Smooth muscle cell (in vitro differentiated cells): ENCODE measurements around the gene NEFH. TPM values are rescaled to one million over a fixed set of nuclear protein-coding genes. Genes with fewer than 3 reads are reported as not detected.

Experiments used
- DNase-seq: peaks from one replicate; lab custom pipeline; 2025; ENCODE audit not compliant: unreplicated experiment; lab: John Stamatoyannopoulos, UW
- H2AFZ ChIP-seq: fragments of 200-600 bp; sonication (generic); 2 replicates; pipeline ENCODE4 v1.6.0; 2016; ENCODE audit warnings: antibody characterized with exemption, low read depth, mild to moderate bottlenecking
- H3F3A ChIP-seq: fragments of 200-600 bp; sonication (generic); 2 replicates; pipeline ENCODE4 v1.6.0; 2017; ENCODE audit warnings: antibody characterized with exemption, low read depth
- H3K27ac ChIP-seq: fragments of 200-600 bp; sonication (generic); 2 replicates; pipeline ENCODE4 v1.5.1; 2016; ENCODE audit warnings: low read depth, mild to moderate bottlenecking
- H3K27me3 ChIP-seq: fragments of 200-600 bp; sonication (generic); 2 replicates; pipeline ENCODE4 v1.6.1; 2016; ENCODE audit warnings: low read depth, mild to moderate bottlenecking
- H3K36me3 ChIP-seq: fragments of 200-600 bp; sonication (generic); 2 replicates; pipeline ENCODE4 v1.5.1; 2016; ENCODE audit warnings: low read depth
- H3K4me1 ChIP-seq: fragments of 200-600 bp; sonication (generic); 2 replicates; pipeline ENCODE4 v1.5.1; 2016; ENCODE audit warnings: low read depth
- H3K4me2 ChIP-seq: fragments of 200-600 bp; sonication (generic); 2 replicates; pipeline ENCODE4 v1.6.0; 2016; ENCODE audit warnings: mild to moderate bottlenecking
- H3K4me3 ChIP-seq: fragments of 200-600 bp; sonication (generic); 2 replicates; pipeline ENCODE4 v1.5.1; 2016; ENCODE audit warnings: mild to moderate bottlenecking
- H3K79me2 ChIP-seq: fragments of 200-600 bp; sonication (generic); 2 replicates; pipeline ENCODE4 v1.6.0; 2016; ENCODE audit warnings: low read depth, mild to moderate bottlenecking
- H3K9ac ChIP-seq: fragments of 200-600 bp; sonication (generic); 2 replicates; pipeline ENCODE4 v1.6.0; 2016; ENCODE audit warnings: low read depth
- H3K9me3 ChIP-seq: fragments of 200-600 bp; sonication (generic); replicated peaks from 2 replicates; pipeline ENCODE4 v1.5.1; 2016; ENCODE audit warnings: low read depth
- H4K20me1 ChIP-seq: fragments of 200-600 bp; sonication (generic); 2 replicates; pipeline ENCODE4 v1.6.0; 2016; ENCODE audit warnings: low read depth
- CTCF ChIP-seq: fragments of 200-600 bp; sonication (generic); IDR thresholded peaks from 2 replicates; pipeline ENCODE4 v1.5.1; 2017; ENCODE audit warnings: borderline replicate concordance, mild to moderate bottlenecking, antibody characterized with exemption; ENCODE audit not compliant: insufficient read depth, poor library complexity, severe bottlenecking
- WGBS: methylation state at CpG from one replicate; pipeline ENCODE4 v1.1.7; 2016; ENCODE audit warnings: low lambda C conversion rate; 5-methylcytosine and 5-hydroxymethylcytosine counted together
- polyA plus RNA-seq: library from polyadenylated mRNA; unstranded; fragments of >200 nt; fragmentation: Nextera tagmentation; extraction: Ambion mirVana; gene quantifications from 2 replicates; pipeline ENCODE4 v1.2.1, GENCODE V29; 2016
- total RNA-seq: library from RNA; depleted of rRNA; stranded (reverse); fragments of >200 nt; gene quantifications from 2 replicates; pipeline ENCODE4 v1.2.3, GENCODE V29; 2014

Gene NEFH
- total and polyA plus RNA-seq, 2 experiments from 2014 or later: 1.1 TPM; not detected in 1

DNA sequence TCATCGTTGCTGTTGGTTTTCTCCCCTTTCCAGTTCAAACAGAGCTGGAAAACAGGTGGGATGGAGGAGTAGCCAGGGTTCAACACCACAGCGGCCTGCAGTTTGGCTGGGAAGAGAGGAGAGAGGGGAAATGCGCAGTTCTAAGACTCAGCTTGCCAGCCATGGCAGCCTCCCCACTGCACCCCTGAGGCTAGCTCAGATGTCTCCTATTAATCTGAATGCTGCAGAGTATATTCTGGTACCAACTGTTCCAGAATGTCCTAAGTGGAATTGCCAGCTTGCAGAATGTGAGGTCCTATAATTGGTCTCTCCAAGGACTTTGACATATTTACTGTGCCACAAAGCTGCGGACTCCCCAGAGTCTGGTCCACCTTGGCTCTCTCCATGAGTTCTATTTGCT, 32.0 kb downstream of the NEFH start:
- no peak overlapping the region for H3K9ac ChIP-seq
- DNase-seq: no peak
- H3K27me3 ChIP-seq: no peaks in the 10 kb centered on the region
- WGBS: 92% methylated on average over 4 of the region's 4 CpGs
- no peaks in the 10 kb centered on the region for H3K9me3 ChIP-seq
- H3K4me2 ChIP-seq: no peak overlapping the region
- peaks cover 28% of the 10 kb centered on the region for H3K36me3 ChIP-seq
- no peaks in the 10 kb centered on the region for H3F3A ChIP-seq
- H3K4me3 ChIP-seq: no peak overlapping the region
- H2AFZ ChIP-seq: no peak overlapping the region
- no peak overlapping the region for H3K27ac ChIP-seq
- H3K4me1 ChIP-seq: no peaks in the 10 kb centered on the region
- no peaks in the 10 kb centered on the region for H4K20me1 ChIP-seq
- no peak for TF ChIP-seq CTCF
- no peaks in the 10 kb centered on the region for H3K79me2 ChIP-seq

DNA sequence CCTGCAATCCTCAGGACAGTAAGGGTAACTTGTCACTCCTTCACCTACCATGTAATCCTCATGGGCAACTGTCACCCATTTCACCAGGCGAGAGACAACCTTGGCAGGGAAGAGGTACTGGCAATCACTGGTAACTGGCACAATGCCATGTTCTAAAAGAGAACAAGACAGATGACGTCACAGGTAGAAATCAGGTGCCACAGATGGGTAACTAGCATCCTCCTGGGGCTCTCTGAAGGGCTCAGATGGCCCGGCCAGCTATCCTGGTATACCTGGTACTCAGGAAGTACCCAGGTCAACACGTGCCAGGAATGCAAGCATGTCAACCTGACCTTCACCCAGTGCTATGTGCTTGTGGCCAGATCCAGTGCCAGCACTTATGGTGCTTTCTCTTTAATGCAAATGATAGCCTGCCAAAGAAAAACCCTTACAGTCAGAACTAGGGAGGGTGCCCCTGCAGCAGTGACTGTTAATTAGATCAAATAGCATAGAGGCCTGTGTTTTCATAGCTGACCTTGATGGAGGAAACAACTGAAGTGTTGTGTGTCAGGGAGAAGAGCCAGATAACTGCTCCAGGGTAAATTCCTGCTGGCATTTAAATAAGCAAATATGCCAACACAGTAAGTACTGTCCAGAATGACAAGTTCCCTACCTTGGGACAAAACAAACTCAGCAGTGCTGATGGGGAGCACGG, 37.3 kb downstream of the NEFH start:
- no peak for DNase-seq
- Histone ChIP-seq H3K27me3 (no peaks in the 10 kb centered on the region), H3K9ac (no peak overlapping the region), H3K9me3 (no peaks in the 10 kb centered on the region), H3K27ac (no peak overlapping the region), H3K79me2 (no peaks in the 10 kb centered on the region), H4K20me1 (no peaks in the 10 kb centered on the region), H3K4me2 (no peak overlapping the region), H2AFZ (no peak overlapping the region), H3K36me3 (peaks cover 12% of the 10 kb centered on the region), H3F3A (no peaks in the 10 kb centered on the region), H3K4me1 (no peaks in the 10 kb centered on the region), H3K4me3 (no peak overlapping the region)
- 96% methylated on average over 5 of the region's 5 CpGs for WGBS
- no peak for TF ChIP-seq CTCF

DNA sequence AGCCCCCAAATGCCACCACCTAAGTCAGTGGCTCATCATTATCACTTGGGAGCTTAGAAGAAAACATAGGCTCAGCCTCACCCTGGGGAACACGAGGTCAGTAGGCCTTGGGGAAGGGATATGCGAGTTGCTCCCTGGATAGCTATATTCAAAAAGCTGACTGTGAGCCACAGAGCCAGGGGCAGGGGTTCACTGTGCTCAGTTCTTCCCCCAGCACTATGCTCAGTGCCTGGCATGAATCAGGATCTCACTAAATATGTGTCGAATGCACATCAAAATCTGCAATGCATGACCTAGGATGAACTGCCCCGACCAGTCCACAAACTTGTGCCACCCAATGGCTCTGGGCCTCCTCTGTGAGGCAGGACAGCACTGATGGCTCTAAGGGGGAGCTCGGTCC, 38.4 kb downstream of the NEFH start:
- Histone ChIP-seq H3K27ac (no peak overlapping the region), H2AFZ (no peak overlapping the region), H4K20me1 (no peaks in the 10 kb centered on the region), H3F3A (no peaks in the 10 kb centered on the region), H3K9me3 (no peaks in the 10 kb centered on the region), H3K79me2 (no peaks in the 10 kb centered on the region), H3K36me3 (peaks cover 9% of the 10 kb centered on the region), H3K4me1 (no peaks in the 10 kb centered on the region), H3K27me3 (no peaks in the 10 kb centered on the region), H3K4me3 (no peak overlapping the region), H3K9ac (no peak overlapping the region), H3K4me2 (no peak overlapping the region)
- no peak for TF ChIP-seq CTCF
- no peak for DNase-seq
- 95% methylated on average over 5 of the region's 5 CpGs for WGBS

GRCh38 chr22:29519996-29520395, 40.0 kb downstream of the NEFH start:
- Histone ChIP-seq H3F3A (no peaks in the 10 kb centered on the region), H3K36me3 (peaks cover 21% of the 10 kb centered on the region), H3K9ac (no peak overlapping the region), H3K4me3 (no peak overlapping the region), H3K4me1 (no peaks in the 10 kb centered on the region), H3K27me3 (no peaks in the 10 kb centered on the region), H3K4me2 (no peak overlapping the region), H3K27ac (no peak overlapping the region), H3K9me3 (no peaks in the 10 kb centered on the region), H4K20me1 (no peaks in the 10 kb centered on the region), H2AFZ (no peak overlapping the region), H3K79me2 (no peaks in the 10 kb centered on the region)
- 100% methylated on average over 1 of the region's 1 CpG for WGBS
- DNase-seq: no peak
- TF ChIP-seq CTCF: no peak
